KOPT-K1 (cell line): Measurements from ENCODE around the gene WDR89.
"Not testable (repeated sequence)": the region's sequence is repeated elsewhere in the genome, so short reads cannot be mapped to it uniquely, and the experiment has no call there.

Source experiments
- H3K27ac ChIP-seq: fragments of 200-600 bp; sonication (generic); 2 replicates; pipeline ENCODE4 v1.5.1; 2016; ENCODE audit warnings: antibody characterized with exemption, mild to moderate bottlenecking, low read depth, low read length; ENCODE audit not compliant: poor library complexity, severe bottlenecking
- H3K36me3 ChIP-seq: fragments of 200-600 bp; sonication (generic); 2 replicates; pipeline ENCODE4 v1.5.1; 2017; ENCODE audit warnings: antibody characterized with exemption, mild to moderate bottlenecking, low read length, moderate library complexity; ENCODE audit not compliant: insufficient read depth
- H3K9me3 ChIP-seq: fragments of 200-600 bp; sonication (generic); 2 replicates; pipeline ENCODE4 v1.5.1; 2017; ENCODE audit warnings: antibody characterized with exemption, low read length, mild to moderate bottlenecking; ENCODE audit not compliant: insufficient read depth, poor library complexity, severe bottlenecking

WDR89 gene

DNA sequence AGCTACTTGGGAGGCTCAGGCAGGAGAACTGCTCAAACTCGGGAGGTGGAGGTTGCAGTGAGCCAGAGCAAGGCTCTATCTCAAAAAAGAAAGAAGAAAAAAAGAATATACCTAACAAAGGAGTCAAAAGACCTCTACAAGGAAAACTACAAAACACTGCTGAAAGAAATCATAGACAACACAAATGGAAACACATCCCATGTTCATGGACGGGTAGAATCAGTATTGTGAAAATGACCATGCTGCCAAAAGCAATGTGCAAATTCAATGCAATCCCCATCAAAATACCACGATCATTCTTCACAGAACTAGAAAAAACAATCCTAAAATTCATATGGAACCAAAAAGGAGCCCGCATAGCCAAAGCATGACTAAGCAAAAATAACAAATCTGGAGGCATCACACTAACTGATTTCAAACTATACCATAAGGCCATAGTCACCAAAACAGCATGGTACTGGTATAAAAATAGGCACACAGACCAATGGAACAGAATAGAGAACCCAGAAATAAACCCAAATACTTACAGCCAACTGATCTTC, 5.5 kb downstream of the WDR89 start:
- Histone ChIP-seq H3K9me3 (peaks cover 21% of the 10 kb centered on the region), H3K36me3 (peaks cover 33% of the 10 kb centered on the region)
- H3K27ac ChIP-seq, result not testable (repeated sequence)

DNA sequence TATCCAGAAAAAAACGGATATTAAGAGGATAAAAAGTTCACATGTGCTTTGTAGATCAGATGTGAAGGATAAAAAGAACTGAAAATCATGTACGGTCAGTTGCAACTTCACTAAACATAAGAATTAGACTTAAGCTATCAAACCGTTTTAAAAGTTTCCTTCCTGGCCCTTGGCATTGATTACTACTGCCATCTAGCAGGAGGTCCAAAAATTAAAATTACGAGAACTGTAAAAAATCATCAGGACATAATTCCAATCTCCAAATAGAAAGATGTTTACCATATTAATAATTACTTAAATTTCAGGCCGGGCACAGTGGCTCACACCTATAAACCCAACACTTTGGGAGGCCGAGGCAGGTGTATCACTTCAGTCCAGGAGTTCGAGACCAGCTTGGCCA, 7.9 kb downstream of the WDR89 start:
- Histone ChIP-seq H3K36me3 (peaks cover 27% of the 10 kb centered on the region), H3K27ac (no peak overlapping the region), H3K9me3 (peaks cover 21% of the 10 kb centered on the region)

DNA sequence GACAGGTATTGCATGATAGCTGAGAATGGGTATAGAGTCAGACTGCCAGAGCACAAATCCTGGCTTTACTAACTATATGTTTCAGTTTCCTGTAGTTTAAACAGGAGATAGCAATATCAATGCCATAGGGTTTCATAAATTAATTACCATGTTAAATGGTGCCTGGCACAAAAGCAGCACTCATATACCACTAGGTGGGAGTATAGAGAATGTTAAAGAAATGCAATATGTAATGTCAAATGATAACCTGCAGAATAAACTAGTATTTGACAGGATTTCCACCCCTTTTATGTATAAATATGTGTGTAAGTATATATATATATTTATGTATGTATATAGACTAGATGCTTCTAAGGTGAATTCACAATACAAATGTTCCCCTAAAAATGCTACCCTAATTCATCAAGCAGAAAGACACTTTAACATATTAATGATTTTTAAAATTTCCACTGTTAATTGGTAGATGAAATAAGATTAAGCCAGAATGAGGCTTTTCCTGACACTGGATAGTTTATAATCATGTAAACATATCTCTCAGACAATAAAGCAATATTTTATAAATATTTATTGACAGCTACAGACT, 8.6 kb downstream of the WDR89 start:
- Histone ChIP-seq H3K9me3 (peaks cover 21% of the 10 kb centered on the region), H3K27ac (no peak overlapping the region), H3K36me3 (peaks cover 27% of the 10 kb centered on the region)

DNA sequence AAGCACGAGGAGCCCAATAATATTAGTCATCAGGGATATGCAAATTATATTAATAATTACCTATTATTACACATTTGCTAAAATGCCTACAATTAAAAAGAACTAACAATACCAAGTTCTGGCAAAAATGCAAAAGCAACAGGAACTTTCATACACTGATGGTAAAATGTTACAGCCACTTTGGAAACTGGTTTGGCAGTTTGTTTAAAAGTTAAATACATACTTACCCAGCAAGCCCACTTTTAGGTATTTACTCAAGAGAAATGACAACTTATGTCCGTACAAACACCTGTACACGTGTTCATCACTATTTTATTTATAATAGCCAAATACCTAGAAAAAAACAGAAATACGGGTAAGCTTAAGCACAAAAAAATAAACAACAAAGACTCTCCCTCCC, 17.0 kb downstream of the WDR89 start:
- H3K27ac ChIP-seq, result no peak overlapping the region
- peaks cover 60% of the 10 kb centered on the region for H3K36me3 ChIP-seq
- H3K9me3 ChIP-seq, result no peaks in the 10 kb centered on the region

DNA sequence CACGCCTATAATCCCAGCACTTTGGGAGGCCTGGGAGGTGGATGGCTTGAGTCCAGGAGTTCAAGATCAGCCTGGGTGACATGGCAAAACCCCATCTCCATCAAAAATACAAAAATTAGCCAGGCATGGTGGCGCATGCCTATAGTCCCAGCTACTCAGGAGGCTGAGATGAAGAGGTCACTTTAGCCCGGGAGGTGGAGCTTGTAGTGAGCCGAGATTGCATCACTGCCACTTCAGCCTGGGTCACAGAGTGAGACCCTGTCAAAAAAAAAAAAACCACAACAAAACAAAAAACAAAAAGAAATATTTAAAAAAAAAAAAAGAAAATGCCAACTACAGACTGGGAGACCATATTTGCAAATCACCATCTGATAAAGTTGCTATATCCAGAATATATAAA, 17.5 kb downstream of the WDR89 start:
- no peaks in the 10 kb centered on the region for H3K9me3 ChIP-seq
- H3K27ac ChIP-seq, result no peak overlapping the region
- peaks cover 64% of the 10 kb centered on the region for H3K36me3 ChIP-seq

DNA sequence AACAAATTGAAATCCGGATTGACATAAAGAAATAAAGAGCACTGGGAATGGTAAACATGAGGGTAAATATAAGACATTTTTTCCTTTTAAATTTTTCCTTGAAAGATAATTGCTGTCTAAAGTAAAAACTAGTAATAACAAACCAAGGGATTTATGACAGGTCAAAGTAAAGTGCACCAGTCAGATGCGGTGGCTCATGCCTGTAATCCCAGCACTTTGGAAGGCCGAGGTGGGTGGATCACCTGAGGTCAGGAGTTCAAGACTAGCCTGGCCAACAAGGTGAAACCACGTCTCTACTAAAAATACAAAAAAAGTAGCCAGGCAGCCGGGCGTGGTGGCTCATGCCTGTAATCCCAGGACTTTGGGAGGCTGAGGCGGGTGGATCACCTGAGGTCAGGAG, 19.7 kb downstream of the WDR89 start:
- H3K27ac ChIP-seq, H3K9me3 ChIP-seq: not testable (repeated sequence)
- peaks cover 77% of the 10 kb centered on the region for H3K36me3 ChIP-seq

DNA sequence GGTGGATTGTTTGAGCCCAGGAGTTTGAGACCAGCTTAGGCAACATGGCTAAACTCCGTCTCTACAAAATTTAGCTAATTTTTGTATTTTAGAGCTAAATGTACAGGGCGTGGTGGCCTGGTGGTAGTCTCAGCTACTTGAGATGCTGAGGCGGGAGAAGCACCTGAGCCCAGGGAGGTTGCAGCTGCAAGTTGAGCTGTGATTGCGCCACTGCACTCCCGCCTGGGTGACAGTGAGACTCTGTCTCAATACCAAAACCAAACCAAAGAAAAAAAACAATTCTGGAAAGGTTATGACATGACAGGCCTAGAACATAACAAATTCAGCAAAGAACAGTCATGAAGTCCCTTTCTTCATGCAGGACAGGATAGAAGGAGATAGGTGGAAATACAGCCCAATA, 25.7 kb downstream of the WDR89 start:
- H3K9me3 ChIP-seq, result no peaks in the 10 kb centered on the region
- H3K27ac ChIP-seq, result no peak overlapping the region
- H3K36me3 ChIP-seq, result peaks cover 50% of the 10 kb centered on the region

DNA sequence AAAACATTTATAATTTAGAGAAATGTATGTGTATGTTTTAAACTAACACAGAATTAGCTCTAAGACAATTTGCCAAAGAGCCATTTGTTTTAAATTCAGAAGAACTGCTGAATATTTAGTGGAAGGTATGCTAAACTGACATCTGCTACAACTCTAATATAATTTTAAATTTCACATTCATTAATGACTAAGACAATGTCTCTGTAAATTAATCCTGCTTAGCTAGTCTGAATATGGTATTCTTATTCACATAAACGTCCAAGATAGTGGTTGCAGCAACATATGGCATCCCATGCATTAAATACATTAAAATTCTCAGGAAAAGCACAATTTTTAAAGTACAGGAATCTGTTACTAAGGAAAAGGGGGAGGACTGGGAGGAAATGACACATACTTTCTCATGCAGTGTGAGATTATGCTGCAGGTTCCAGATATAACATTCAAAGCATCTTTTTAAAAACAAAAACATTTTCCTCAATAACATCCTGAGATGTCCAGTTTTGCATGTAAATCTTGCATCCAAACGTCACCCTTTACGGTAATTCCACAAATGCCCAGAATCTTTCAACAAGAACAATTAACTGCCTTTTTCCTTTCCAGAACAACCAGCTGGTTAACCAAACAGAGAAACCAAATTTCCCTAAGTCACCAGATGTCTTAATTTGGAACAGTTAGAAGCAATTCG, 26.9 kb downstream of the WDR89 start:
- Histone ChIP-seq H3K36me3 (peaks cover 48% of the 10 kb centered on the region), H3K9me3 (no peaks in the 10 kb centered on the region), H3K27ac (no peak overlapping the region)

DNA sequence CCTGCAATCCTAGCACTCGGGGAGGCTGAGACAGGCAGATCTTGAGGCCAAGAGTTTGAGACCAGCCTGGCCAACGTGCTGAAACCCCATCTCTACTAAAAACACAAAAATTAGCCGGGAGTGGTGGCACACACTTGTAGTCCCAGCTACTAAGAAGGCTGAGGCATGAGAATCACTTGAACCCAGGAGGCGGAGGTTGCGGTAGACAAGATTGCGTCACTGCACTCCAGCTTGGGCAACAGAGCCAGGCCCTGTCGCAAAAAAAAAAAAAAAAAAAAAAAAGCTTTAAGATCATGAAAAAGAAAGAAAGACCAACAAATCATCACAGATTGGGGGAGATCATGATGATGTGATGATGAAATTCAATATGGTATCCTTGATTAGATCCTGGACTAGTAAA, 30.6 kb downstream of the WDR89 start:
- H3K27ac ChIP-seq, result no peak overlapping the region
- H3K36me3 ChIP-seq, result peaks cover 24% of the 10 kb centered on the region
- no peaks in the 10 kb centered on the region for H3K9me3 ChIP-seq

DNA sequence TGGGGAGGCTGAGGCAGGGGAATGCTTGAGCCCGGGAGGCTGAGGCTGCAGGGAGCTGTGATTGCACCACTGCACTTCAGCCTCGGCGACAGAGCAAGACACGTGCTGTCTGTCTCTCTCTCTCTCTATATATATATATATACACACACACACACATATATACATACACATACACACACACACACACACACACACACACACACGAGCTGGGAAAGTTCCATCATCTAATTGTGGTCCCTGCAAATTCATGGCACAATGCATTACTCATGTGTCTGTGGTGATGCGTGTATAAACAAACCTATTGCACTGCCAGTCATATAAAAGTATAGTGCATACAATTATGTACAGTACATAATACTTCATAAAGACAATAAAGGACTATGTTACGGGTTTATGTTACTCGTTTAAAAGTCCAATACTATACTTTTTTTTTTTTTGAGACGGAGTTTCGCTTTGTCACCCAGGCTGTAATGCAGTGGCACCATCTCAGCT, 36.6 kb downstream of the WDR89 start:
- peaks cover 33% of the 10 kb centered on the region for H3K36me3 ChIP-seq
- H3K27ac ChIP-seq, result no peak overlapping the region
- H3K9me3 ChIP-seq, result no peaks in the 10 kb centered on the region

DNA sequence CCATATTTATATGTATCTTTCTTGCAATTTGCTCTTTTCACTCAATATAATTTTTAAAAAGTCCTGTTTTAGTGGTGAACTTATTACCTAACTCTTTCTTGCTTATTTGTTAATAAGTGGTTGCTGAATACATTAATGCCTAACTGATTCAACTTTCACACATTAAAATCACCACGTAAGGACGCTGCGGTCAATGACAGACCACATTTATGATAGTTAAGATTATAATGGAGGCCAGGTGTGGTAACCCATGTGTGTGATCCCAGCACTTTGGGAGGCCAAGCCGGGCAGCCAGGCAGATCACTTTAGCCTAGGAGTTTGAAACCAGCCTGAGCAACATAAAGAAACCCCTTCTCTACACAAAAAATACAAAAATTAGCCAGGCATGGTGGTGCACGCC, 37.0 kb downstream of the WDR89 start:
- Histone ChIP-seq H3K27ac (no peak overlapping the region), H3K9me3 (no peaks in the 10 kb centered on the region), H3K36me3 (peaks cover 38% of the 10 kb centered on the region)

DNA sequence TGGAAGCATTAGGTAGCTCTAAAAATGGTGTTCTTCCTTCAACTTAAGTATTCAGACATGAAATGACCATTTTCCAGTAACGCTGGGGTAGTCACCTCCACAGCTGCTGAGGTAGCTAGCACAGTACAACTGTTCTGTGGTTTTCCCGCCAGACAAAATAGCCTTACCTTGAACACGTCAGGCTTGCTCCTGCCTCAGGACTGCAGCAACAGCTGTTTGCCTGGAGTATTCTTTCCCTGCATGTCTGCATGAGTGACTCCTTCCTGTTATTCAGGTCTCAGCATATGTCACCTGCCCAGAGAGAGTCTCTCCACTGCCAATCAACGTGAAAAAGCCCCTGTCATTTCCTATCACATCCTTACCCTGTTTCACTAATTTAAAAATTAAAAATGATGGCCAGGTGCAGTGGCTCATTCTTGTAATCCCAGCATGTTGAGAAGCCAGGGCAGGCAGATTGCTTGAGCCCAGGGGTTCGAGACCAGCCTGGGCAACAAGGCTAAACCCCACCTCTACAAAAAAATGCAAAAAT, 37.9 kb downstream of the WDR89 start:
- Histone ChIP-seq H3K36me3 (peaks cover 45% of the 10 kb centered on the region), H3K9me3 (no peaks in the 10 kb centered on the region), H3K27ac (no peak overlapping the region)

DNA sequence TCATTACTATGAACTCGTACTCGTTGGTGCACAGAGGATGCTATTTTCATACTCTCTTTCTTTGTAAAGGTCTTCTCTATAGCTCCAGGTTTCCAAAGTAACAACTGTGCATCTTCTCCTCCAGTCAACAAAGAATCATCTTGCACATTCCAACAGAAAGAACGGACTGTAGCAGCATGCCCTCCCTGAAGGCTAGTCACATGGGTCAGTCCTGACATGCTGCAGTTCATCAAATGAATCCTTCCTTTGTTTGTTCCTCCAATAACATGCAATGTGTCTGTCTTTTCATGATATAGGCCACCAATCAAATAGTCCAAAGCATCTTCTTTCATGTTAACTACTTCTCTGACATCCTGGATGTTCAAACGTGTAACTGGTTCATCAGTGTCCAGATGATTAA, 42.9 kb downstream of the WDR89 start:
- H3K36me3 ChIP-seq, result peaks cover 85% of the 10 kb centered on the region
- H3K9me3 ChIP-seq, result peaks cover 24% of the 10 kb centered on the region
- no peak overlapping the region for H3K27ac ChIP-seq

DNA sequence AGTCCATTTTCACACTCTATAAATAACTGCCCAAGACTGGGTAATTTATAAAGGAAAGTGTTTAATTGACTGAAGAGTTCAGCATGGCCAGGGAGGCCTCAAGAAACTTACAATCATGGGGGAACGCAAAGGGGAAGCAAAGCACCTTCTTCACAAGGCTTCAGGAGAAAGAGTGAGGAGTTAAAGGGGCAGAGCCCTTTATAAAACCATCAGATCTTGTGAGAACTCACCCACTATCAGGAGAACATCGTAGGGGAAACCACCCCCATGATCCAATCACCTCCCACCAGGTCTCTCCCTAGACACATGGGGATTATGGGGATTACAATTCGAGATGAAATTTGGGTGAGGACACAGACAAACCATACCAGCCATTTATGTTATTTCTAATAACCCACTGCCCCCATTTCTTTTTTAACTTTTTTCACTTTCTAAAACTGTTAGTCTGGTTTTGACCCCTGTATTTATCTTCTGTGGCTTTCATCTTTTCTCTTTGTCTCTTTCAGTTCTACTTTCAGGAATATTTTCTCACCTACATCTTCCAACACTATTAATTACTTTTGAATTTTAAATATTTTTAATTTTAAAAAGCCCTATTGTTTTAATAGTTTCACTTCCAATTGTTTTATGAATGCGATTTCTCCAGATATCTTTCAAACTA, 44.5 kb downstream of the WDR89 start:
- Histone ChIP-seq H3K36me3 (peaks cover 76% of the 10 kb centered on the region), H3K9me3 (peaks cover 30% of the 10 kb centered on the region), H3K27ac (no peak overlapping the region)
